ENCODE data around the gene VPS13D.

The VPS13D gene

GRCh38 chr1:12203216-12204007 is 26.4 kb upstream of the VPS13D start:
- no peak for DNase-seq (ENCODE audit: low spot score in 2 of 2)
- H3K4me1 Mint-ChIP-seq = peaks cover 52% of the 10 kb centered on the region
- H3K27me3 Mint-ChIP-seq = no peaks in the 10 kb centered on the region
- H3K4me3 Mint-ChIP-seq = peak overlapping the region; percentile 51
- H3K36me3 Mint-ChIP-seq (ENCODE audit: insufficient read depth) = peaks cover 30% of the 10 kb centered on the region
- no peak for ATAC-seq (replicated peaks; ENCODE audit: extremely low read depth, poor library complexity, severe bottlenecking)
- H3K27ac Mint-ChIP-seq (ENCODE audit: low read depth) = peak overlapping the region; percentile 92
- no peaks in the 10 kb centered on the region for H3K9me3 Mint-ChIP-seq

GRCh38 chr1:12204140-12204539 is 25.7 kb upstream of the VPS13D start:
- peak overlapping the region; percentile 92 for H3K27ac Mint-ChIP-seq (ENCODE audit: low read depth)
- H3K36me3 Mint-ChIP-seq (ENCODE audit: insufficient read depth) = peaks cover 34% of the 10 kb centered on the region
- peaks cover 60% of the 10 kb centered on the region for H3K4me1 Mint-ChIP-seq
- DNase-seq (ENCODE audit: low spot score in 2 of 2) = no peak
- H3K4me3 Mint-ChIP-seq = peak overlapping the region; percentile 51
- no peaks in the 10 kb centered on the region for H3K27me3 Mint-ChIP-seq
- ATAC-seq (replicated peaks; ENCODE audit: extremely low read depth, poor library complexity, severe bottlenecking) = no peak
- no peaks in the 10 kb centered on the region for H3K9me3 Mint-ChIP-seq

DNA sequence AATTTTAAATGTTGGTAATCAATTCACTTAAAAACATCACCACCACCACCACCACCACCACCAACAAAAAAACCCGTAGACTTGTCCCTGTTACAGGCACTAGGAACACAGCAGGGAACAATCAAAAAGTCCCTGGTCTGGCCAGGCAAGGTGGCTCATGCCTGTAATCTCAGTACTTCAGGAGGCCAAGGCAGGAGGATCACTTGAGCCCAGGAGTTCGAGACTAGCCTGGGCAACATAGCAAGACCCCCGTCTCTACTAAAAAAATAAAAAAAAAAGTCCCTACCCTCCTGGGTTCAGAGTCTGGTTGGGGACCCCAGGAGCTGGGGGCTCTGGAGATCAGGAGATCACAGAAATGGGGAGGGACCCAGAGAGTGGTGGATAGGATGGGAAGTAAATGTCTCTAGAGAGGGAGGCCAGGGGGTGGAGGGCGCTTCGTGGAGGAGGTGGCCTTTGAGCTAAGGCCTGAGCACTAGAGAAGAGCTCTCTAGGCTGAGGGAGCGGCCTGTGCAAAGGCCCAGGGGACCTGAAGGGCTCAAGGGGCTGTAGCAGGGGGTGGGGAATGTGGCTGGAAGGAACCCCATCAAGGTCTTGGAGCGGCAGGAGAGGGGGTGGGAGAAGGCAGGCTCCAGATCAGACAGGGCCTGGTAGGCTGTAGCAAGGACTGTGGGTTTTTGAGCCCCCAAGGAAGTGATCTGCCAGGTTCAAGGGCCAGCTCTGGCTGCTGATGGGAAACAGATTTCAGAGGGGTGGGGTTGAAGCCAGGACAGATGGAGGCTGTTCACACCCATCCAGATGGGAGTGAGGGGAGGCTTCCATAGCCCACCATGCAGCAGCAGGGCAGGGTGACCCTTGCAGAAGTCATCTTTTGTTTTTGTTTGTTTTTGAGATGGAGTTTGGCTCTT is 24.8 kb upstream of the VPS13D start:
- peak overlapping the region; percentile 92 for H3K27ac Mint-ChIP-seq (ENCODE audit: low read depth)
- peaks cover 35% of the 10 kb centered on the region for H3K36me3 Mint-ChIP-seq (ENCODE audit: insufficient read depth)
- H3K4me1 Mint-ChIP-seq = peaks cover 66% of the 10 kb centered on the region
- H3K9me3 Mint-ChIP-seq = no peaks in the 10 kb centered on the region
- DNase-seq (ENCODE audit: low spot score in 2 of 2) = no peak
- no peak overlapping the region for H3K4me3 Mint-ChIP-seq
- no peaks in the 10 kb centered on the region for H3K27me3 Mint-ChIP-seq
- no peak for ATAC-seq (replicated peaks; ENCODE audit: extremely low read depth, poor library complexity, severe bottlenecking)

GRCh38 chr1:12206238-12206637 is 23.6 kb upstream of the VPS13D start:
- peaks cover 78% of the 10 kb centered on the region for H3K4me1 Mint-ChIP-seq

DNA sequence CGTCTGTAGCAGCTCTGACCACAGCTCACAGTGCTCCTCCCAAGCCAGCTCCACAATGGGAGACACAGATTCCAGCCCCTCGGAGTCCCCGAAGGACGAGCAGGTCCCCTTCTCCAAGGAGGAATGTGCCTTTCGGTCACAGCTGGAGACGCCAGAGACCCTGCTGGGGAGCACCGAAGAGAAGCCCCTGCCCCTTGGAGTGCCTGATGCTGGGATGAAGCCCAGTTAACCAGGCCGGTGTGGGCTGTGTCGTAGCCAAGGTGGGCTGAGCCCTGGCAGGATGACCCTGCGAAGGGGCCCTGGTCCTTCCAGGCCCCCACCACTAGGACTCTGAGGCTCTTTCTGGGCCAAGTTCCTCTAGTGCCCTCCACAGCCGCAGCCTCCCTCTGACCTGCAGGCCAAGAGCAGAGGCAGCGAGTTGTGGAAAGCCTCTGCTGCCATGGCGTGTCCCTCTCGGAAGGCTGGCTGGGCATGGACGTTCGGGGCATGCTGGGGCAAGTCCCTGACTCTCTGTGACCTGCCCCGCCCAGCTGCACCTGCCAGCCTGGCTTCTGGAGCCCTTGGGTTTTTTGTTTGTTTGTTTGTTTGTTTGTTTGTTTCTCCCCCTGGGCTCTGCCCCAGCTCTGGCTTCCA is 22.9 kb upstream of the VPS13D start:
- ATAC-seq (replicated peaks; ENCODE audit: extremely low read depth, poor library complexity, severe bottlenecking) (no peak), DNase-seq (ENCODE audit: low spot score in 2 of 2) (no peak)
- H3K36me3 Mint-ChIP-seq (ENCODE audit: insufficient read depth) = peaks cover 35% of the 10 kb centered on the region
- H3K27me3 Mint-ChIP-seq = no peaks in the 10 kb centered on the region
- H3K27ac Mint-ChIP-seq (ENCODE audit: low read depth) = no peak overlapping the region
- H3K4me3 Mint-ChIP-seq = no peak overlapping the region
- H3K4me1 Mint-ChIP-seq = peaks cover 75% of the 10 kb centered on the region
- H3K9me3 Mint-ChIP-seq = no peaks in the 10 kb centered on the region

More at GRCh38 chr1:12206238-12206637, 23.6 kb upstream of the VPS13D start:
- Mint-ChIP-seq H3K9me3 (no peaks in the 10 kb centered on the region), H3K27me3 (no peaks in the 10 kb centered on the region), H3K36me3 (ENCODE audit: insufficient read depth) (peaks cover 35% of the 10 kb centered on the region), H3K27ac (ENCODE audit: low read depth) (peak overlapping the region; percentile 92), H3K4me3 (no peak overlapping the region)
- DNase-seq (ENCODE audit: low spot score in 2 of 2) (no peak), ATAC-seq (replicated peaks; ENCODE audit: extremely low read depth, poor library complexity, severe bottlenecking) (no peak)

GRCh38 chr1:12208271-12208670 is 21.6 kb upstream of the VPS13D start:
- peak overlapping the region; percentile 51 for H3K4me3 Mint-ChIP-seq
- H3K4me1 Mint-ChIP-seq = peaks cover 62% of the 10 kb centered on the region
- H3K27me3 Mint-ChIP-seq = no peaks in the 10 kb centered on the region
- peak overlapping the region; percentile 71 for H3K27ac Mint-ChIP-seq (ENCODE audit: low read depth)
- H3K36me3 Mint-ChIP-seq (ENCODE audit: insufficient read depth) = peaks cover 31% of the 10 kb centered on the region
- DNase-seq (ENCODE audit: low spot score in 2 of 2) (no peak), ATAC-seq (replicated peaks; ENCODE audit: extremely low read depth, poor library complexity, severe bottlenecking) (no peak)
- no peaks in the 10 kb centered on the region for H3K9me3 Mint-ChIP-seq

DNA sequence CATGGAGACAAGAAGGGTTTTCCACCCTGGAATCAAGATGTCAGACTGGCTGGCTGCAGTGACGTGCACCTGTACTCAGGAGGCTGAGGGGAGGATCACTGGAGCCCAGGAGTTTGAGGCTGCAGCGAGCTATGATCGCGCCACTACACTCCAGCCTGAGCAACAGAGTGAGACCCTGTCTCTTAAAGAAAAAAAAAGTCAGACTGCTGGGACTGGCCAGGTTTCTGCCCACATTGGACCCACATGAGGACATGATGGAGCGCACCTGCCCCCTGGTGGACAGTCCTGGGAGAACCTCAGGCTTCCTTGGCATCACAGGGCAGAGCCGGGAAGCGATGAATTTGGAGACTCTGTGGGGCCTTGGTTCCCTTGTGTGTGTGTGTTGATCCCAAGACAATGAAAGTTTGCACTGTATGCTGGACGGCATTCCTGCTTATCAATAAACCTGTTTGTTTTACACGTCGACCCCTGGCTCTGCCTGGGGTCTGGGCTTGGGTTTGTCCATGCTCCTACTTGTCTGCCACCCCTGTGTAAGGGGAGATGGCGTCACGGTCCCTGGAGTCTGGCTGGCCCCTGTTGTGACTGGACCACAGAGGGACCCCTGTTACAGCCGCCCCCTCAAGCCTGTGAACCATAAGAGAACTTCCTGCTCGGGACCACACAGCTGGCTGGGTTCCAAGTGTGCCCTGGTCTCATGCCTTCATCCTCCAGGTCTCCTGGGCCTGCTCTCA is 20.9 kb upstream of the VPS13D start:
- ATAC-seq (replicated peaks; ENCODE audit: extremely low read depth, poor library complexity, severe bottlenecking) (peak; percentile 66), DNase-seq (ENCODE audit: low spot score in 2 of 2) (peak; percentile 75 to 92)
- Mint-ChIP-seq H3K9me3 (no peaks in the 10 kb centered on the region), H3K27me3 (no peaks in the 10 kb centered on the region), H3K27ac (ENCODE audit: low read depth) (peak overlapping the region; percentile 71), H3K36me3 (ENCODE audit: insufficient read depth) (peaks cover 29% of the 10 kb centered on the region), H3K4me1 (peaks cover 56% of the 10 kb centered on the region), H3K4me3 (peak overlapping the region; percentile 51)

- no peaks in the 10 kb centered on the region for H3K27me3 Mint-ChIP-seq
- no peaks in the 10 kb centered on the region for H3K9me3 Mint-ChIP-seq
- peaks cover 50% of the 10 kb centered on the region for H3K4me1 Mint-ChIP-seq
- peaks cover 28% of the 10 kb centered on the region for H3K36me3 Mint-ChIP-seq (ENCODE audit: insufficient read depth)
- DNase-seq (ENCODE audit: low spot score in 2 of 2) (no peak), ATAC-seq (replicated peaks; ENCODE audit: extremely low read depth, poor library complexity, severe bottlenecking) (no peak)
- no peak overlapping the region for H3K4me3 Mint-ChIP-seq
- peak overlapping the region; percentile 71 for H3K27ac Mint-ChIP-seq (ENCODE audit: low read depth)
Observed at GRCh38 chr1:12209495-12209832, 20.4 kb upstream of the VPS13D start.

- Mint-ChIP-seq H3K27me3 (no peaks in the 10 kb centered on the region), H3K4me3 (no peak overlapping the region), H3K36me3 (ENCODE audit: insufficient read depth) (peaks cover 2% of the 10 kb centered on the region), H3K4me1 (peaks cover 12% of the 10 kb centered on the region), H3K27ac (ENCODE audit: low read depth) (no peak overlapping the region), H3K9me3 (no peaks in the 10 kb centered on the region)
- no peak for DNase-seq (ENCODE audit: low spot score in 2 of 2)
- no peak for ATAC-seq (replicated peaks; ENCODE audit: extremely low read depth, poor library complexity, severe bottlenecking)
Observed at GRCh38 chr1:12215118-12215961, 14.5 kb upstream of the VPS13D start.

DNA sequence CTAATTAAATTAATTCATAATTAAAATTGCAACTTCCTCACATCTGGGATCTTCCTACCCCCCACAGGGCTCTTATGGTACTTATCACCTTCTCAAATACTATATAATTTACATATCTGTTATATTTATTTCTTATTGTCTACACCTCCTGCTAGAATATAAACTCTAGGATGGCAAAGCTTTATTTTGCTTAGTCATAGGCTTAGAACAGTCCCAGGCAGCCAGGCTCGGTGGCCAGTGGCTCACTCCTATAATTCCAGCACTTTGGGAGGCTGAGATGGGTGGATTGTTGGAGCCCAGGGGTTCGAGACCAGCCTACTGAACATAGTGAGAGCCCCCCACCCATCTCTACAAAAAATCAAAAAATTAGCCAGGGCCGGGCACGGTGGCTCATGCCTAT is 10.0 kb upstream of the VPS13D start:
- H3K27ac Mint-ChIP-seq (ENCODE audit: low read depth) = no peak overlapping the region
- H3K4me3 Mint-ChIP-seq = no peak overlapping the region
- peaks cover 2% of the 10 kb centered on the region for H3K36me3 Mint-ChIP-seq (ENCODE audit: insufficient read depth)
- H3K4me1 Mint-ChIP-seq = no peaks in the 10 kb centered on the region
- ATAC-seq (replicated peaks; ENCODE audit: extremely low read depth, poor library complexity, severe bottlenecking) (no peak), DNase-seq (ENCODE audit: low spot score in 2 of 2) (no peak)
- no peaks in the 10 kb centered on the region for H3K27me3 Mint-ChIP-seq
- no peaks in the 10 kb centered on the region for H3K9me3 Mint-ChIP-seq

DNA sequence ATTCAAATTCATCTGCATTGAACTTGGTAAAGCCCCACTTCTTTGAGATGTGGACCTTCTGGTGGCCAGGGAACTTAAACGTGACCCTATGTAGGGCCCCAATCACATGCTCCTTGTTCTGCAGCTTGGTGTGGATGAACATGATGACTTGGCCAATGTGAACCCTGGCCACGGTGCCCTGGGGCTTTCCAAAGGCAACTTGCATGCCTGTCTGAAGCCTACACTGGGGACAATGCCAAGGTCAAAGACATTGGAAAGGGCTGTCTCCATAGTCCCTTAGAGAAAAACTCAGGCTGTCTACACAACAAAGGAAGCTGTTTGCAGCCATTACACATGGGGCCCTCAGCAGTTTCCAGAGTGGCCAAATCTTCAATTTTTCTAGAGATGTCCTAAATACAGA is 8.9 kb upstream of the VPS13D start:
- DNase-seq (ENCODE audit: low spot score in 2 of 2) = no peak

More for the DNA sequence above, 8.9 kb upstream of the VPS13D start:
- H3K4me3 Mint-ChIP-seq = no peak overlapping the region
- no peaks in the 10 kb centered on the region for H3K4me1 Mint-ChIP-seq
- no peaks in the 10 kb centered on the region for H3K9me3 Mint-ChIP-seq
- H3K36me3 Mint-ChIP-seq (ENCODE audit: insufficient read depth) = peaks cover 2% of the 10 kb centered on the region
- H3K27ac Mint-ChIP-seq (ENCODE audit: low read depth) = no peak overlapping the region
- ATAC-seq (replicated peaks; ENCODE audit: extremely low read depth, poor library complexity, severe bottlenecking) = no peak
- H3K27me3 Mint-ChIP-seq = no peaks in the 10 kb centered on the region
